D721Med (cell line): ENCODE results near the gene PLCH1.
"Not testable (repeated sequence)": the region's sequence is repeated elsewhere in the genome, so short reads cannot be mapped to it uniquely, and the experiment has no call there.

Source experiments
- DNase-seq: peaks from one replicate; pipeline ENCODE4 v3.0.0; 2011; ENCODE audit warnings: low spot score; ENCODE audit not compliant: insufficient read length
- FAIRE-seq: peaks from 2 replicates; lab custom pipeline; 2011; peaks lifted over from hg19 to GRCh38; lab: Jason Lieb, UNC
- CTCF ChIP-seq: IDR thresholded peaks from 2 replicates; pipeline ENCODE4 v1.5.1; 2012; ENCODE audit warnings: mild to moderate bottlenecking, control low read depth; ENCODE audit not compliant: insufficient read depth; ENCODE audit errors: missing control alignments

PLCH1 gene

GRCh38 chr3:155637567-155637966 lies 107.3 kb downstream of the PLCH1 start:
- TF ChIP-seq CTCF = no peak
- DNase-seq (no peak), FAIRE-seq (no peak)

- no peak for FAIRE-seq
- DNase-seq = no peak
- no peak for TF ChIP-seq CTCF
These were observed 109.8 kb downstream of the PLCH1 start for GRCh38 chr3:155635056-155635455.

- FAIRE-seq = no peak
- no peak for TF ChIP-seq CTCF
- DNase-seq = no peak
These were observed 110.7 kb downstream of the PLCH1 start for GRCh38 chr3:155634121-155634719.

- no peak for FAIRE-seq
- no peak for TF ChIP-seq CTCF
- DNase-seq = no peak
These were observed 113.4 kb downstream of the PLCH1 start for GRCh38 chr3:155631323-155632019.

GRCh38 chr3:155629556-155629955 lies 115.3 kb downstream of the PLCH1 start:
- DNase-seq (no peak), FAIRE-seq (no peak)
- no peak for TF ChIP-seq CTCF

- no peak for TF ChIP-seq CTCF
- FAIRE-seq = no peak
- no peak for DNase-seq
These were observed 115.8 kb downstream of the PLCH1 start for GRCh38 chr3:155629056-155629455.

GRCh38 chr3:155622647-155623046 lies 122.2 kb downstream of the PLCH1 start:
- DNase-seq, FAIRE-seq: not testable (repeated sequence)

- FAIRE-seq, DNase-seq: not testable (repeated sequence)
These were observed 124.3 kb downstream of the PLCH1 start for GRCh38 chr3:155620552-155620951.
